Psoas muscle (tissue), 8 donors: ENCODE measurements around the gene DLG5. TPM values are rescaled to one million over a fixed set of nuclear protein-coding genes. Genes with fewer than 3 reads are reported as not detected.

ENCODE experiments used
- ATAC-seq, 4 donors: fragments of 200-7000 bp; cut with Tn5 transposase; one replicate each; pipeline ENCODE4 v1.9.1; 2020; ENCODE audit warnings: moderate library complexity in 3 of 4, mild to moderate bottlenecking in 2 of 4
- DNase-seq, 2 donors: peaks; one replicate each; pipeline ENCODE4 v3.0.0-alpha.2; 2020
- H3K27ac ChIP-seq: fragments of 200-600 bp; one replicate; pipeline ENCODE4 v1.8.0; 2022
- H3K27me3 ChIP-seq, 3 donors: fragments of 200-600 bp in 1 of 3; one replicate each; pipeline versions ENCODE4 v1.6.1 to v1.8.0; 2013 to 2022; ENCODE audit warnings: low read length in 2 of 3, mild to moderate bottlenecking in 2 of 3, moderate library complexity in 1 of 3; ENCODE audit not compliant: insufficient read depth in 3 of 3
- H3K36me3 ChIP-seq, 2 donors: fragments of 200-600 bp in 1 of 2; one replicate each; pipeline versions ENCODE4 v1.6.1 to v1.8.0; 2013 to 2022; ENCODE audit warnings: low read depth in 1 of 2, mild to moderate bottlenecking in 1 of 2, moderate library complexity in 1 of 2; ENCODE audit not compliant: insufficient read depth in 1 of 2
- H3K4me1 ChIP-seq: fragments of 200-600 bp; one replicate; pipeline ENCODE4 v1.8.0; 2022
- H3K4me3 ChIP-seq: fragments of 200-600 bp; one replicate; pipeline ENCODE4 v1.8.0; 2022; ENCODE audit warnings: mild to moderate bottlenecking
- H3K9me3 ChIP-seq: fragments of 200-600 bp; one replicate; pipeline ENCODE4 v1.8.0; 2022
- WGBS, 3 donors: extraction: QIAGEN DNeasy Blood & Tissue Kit; methylation state at CpG; one replicate each; pipeline versions ENCODE4 v1.1.6 to v1.1.7; 2013; 5-methylcytosine and 5-hydroxymethylcytosine counted together
- intact Hi-C, 2 donors: fragments of 100-400 bp; cut with DNase I; formaldehyde crosslinking; loops; one replicate each; pipeline versions ENCODE4 v1.11.0 to v1.14.2; 2022
- polyA plus RNA-seq, 3 donors: library from polyadenylated mRNA; stranded (reverse); fragments of 200-250 nt; gene quantifications; one replicate each; pipeline ENCODE4 v1.2.3, GENCODE V29; 2013
- total RNA-seq, 4 donors: library from RNA; stranded (reverse); fragmentation: NEBNext Ultra II Directional in 2 of 4; extraction: Animal tissue kit (Norgen Biotek cat#: 25700) in 2 of 4; gene quantifications; one replicate each; pipeline versions ENCODE4 v1.2.1 to v1.2.4, GENCODE V29; 2021 to 2023
- TF ChIP-seq, protein P1 (sequence below): fragments of 200-600 bp; IDR thresholded peaks from one replicate; pipeline ENCODE4 v1.8.0; 2022; ENCODE audit warnings: antibody characterized with exemption
- donor health status: healthy with polysubstance abuse.
- donor health status: DM: no; HTN: no; CAD: no; lungs with moderate emphysema.
- donor health status: Bipolar disorder and iron deficiency.
- donor health status: healthy.
- donor health status: DM: yes; HTN: yes; CAD: no.
- donor health status: DM: no; HTN: no; CAD: no.
- donor health status: DM: no; HTN: no; CAD: no.
- donor health status: DM: yes; HTN: yes; CAD: no.

Gene DLG5
- total and polyA plus RNA-seq, 7 donors = 10.2 to 62.9 (median 36.9) TPM

DNA sequence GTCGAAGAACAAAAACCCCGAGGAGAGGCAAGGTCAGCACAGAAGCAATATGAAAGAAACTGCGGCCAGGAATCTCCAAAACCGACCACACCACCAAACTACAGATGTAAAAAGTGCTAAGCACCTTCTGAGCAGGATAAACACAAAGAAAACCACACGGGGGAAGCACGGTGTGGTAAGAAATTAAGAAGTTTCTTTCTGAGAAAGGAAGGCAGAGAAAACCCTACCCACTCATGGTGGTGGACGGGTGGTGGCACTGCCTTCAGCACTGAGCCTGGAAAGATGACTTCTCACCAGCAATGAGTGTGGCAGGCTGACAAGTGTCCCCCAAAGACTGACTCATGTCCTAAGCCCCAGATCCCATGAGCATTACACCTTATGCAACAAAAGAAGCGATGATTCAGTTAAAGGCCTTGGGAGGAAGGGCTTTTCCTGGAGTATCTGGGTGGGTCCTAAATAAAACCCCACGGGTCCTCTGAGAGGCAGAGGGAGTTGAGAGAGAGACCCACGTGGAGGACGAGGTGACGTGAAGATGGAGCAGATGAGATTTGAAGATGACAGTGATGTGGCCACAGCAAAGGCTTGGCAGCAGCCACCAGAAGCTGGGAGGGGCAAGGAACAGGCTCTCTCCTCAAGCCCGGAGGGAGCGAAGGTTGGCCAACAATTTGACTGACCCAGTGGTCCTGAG lies 124.9 kb downstream of the DLG5 start:
- intact Hi-C loops = no loop called here
- WGBS, 3 donors = 82 to 89% (median 89%) methylated on average over 14 of the region's 14 CpGs
- DNase-seq = no peak
- Histone ChIP-seq H3K4me3 (no peak overlapping the region), H3K27me3 (no peaks in the 10 kb centered on the region), H3K27ac (no peak overlapping the region), H3K9me3 (no peaks in the 10 kb centered on the region), H3K36me3 (peaks cover 7 to 100% of the 10 kb centered on the region in 2 donors), H3K4me1 (no peaks in the 10 kb centered on the region)
- TF ChIP-seq, protein P1, sequence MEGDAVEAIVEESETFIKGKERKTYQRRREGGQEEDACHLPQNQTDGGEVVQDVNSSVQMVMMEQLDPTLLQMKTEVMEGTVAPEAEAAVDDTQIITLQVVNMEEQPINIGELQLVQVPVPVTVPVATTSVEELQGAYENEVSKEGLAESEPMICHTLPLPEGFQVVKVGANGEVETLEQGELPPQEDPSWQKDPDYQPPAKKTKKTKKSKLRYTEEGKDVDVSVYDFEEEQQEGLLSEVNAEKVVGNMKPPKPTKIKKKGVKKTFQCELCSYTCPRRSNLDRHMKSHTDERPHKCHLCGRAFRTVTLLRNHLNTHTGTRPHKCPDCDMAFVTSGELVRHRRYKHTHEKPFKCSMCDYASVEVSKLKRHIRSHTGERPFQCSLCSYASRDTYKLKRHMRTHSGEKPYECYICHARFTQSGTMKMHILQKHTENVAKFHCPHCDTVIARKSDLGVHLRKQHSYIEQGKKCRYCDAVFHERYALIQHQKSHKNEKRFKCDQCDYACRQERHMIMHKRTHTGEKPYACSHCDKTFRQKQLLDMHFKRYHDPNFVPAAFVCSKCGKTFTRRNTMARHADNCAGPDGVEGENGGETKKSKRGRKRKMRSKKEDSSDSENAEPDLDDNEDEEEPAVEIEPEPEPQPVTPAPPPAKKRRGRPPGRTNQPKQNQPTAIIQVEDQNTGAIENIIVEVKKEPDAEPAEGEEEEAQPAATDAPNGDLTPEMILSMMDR = no peak
- peak; percentile 29 to 70 (median 65) for ATAC-seq

DNA sequence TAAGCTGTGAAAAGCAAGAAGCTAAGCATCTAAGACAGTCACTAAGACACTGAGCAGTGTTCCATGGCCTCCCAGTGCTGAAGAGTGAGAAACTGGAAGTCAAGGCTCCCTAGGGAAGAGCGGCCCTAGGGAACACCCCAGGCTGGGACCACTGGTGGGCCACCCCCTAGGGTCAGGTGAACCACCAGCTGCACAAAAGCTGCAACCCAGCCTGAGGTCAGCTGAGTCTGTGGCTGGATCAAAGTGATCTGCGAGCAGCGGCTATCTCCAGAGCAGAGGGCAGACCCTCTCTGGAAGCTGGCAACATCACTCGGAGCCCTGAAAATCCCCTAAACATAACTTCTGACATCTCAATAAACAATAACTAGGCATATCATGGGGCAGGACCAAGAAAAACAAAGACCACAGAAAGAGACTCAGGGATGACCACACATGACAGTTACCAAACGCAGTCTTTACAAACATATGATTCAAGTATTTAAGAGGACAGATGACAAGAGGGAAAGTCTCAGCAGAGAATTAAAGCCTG lies 125.8 kb downstream of the DLG5 start:
- WGBS, 3 donors = 88 to 95% (median 95%) methylated on average over 5 of the region's 5 CpGs
- TF ChIP-seq, protein P1 = no peak
- Histone ChIP-seq H3K36me3 (peaks cover 5 to 100% of the 10 kb centered on the region in 2 donors), H3K27me3 (no peaks in the 10 kb centered on the region), H3K27ac (no peak overlapping the region), H3K4me3 (no peak overlapping the region), H3K9me3 (no peaks in the 10 kb centered on the region), H3K4me1 (no peaks in the 10 kb centered on the region)
- no peak for DNase-seq
- intact Hi-C loops = no loop called here
- ATAC-seq = no peak

DNA sequence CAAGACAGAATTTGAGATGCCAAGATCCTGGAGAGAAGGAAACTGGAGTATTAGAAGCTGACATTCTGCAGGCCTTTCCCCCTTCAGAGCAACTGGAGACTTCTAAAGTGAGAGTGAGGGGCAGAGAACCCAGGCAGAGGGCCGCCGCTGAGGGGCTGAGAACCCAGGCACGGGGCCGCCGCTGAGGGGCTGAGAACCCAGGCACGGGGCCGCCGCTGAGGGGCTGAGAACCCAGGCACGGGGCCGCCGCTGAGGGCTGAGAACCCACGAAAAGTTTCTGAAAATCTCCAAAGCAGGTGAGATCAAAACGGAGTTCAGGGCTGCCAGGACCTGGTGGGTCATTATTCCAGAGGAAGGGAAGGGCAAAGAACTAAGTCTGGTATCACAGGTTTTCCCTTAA lies 126.2 kb downstream of the DLG5 start:
- Histone ChIP-seq H3K4me3 (no peak overlapping the region), H3K27me3 (no peaks in the 10 kb centered on the region), H3K9me3 (no peaks in the 10 kb centered on the region), H3K27ac (no peak overlapping the region), H3K4me1 (no peaks in the 10 kb centered on the region), H3K36me3 (peaks cover 3 to 100% of the 10 kb centered on the region in 2 donors)
- ATAC-seq = no peak
- TF ChIP-seq, protein P1 = no peak
- intact Hi-C loops = no loop called here
- no peak for DNase-seq
- WGBS, 3 donors = 91 to 97% (median 95%) methylated on average over 13 of the region's 13 CpGs

DNA sequence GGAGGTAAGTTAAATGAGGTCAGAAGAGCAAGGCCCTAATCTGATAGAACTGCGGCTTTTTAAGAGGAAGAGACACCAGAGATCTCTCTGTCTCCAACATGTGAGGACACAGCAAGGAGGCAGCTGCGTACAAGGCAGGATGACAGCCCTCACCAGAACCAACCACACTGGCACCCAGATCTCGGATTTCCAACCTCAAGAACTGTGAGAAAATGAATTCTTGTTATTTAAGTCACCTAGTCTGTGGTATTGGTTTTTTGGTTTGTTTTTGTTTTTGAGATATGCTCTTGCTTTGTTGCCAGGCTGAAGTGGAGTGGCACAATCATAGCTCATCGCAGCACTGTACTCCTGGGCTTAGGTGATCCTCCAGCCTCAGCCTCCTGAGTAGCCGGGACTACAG lies 127.2 kb downstream of the DLG5 start:
- H3K4me1 ChIP-seq = no peaks in the 10 kb centered on the region
- TF ChIP-seq, protein P1 = no peak
- DNase-seq (peak in 1 of 2 donors; percentile 1), ATAC-seq (no peak)
- no peaks in the 10 kb centered on the region for H3K9me3 ChIP-seq
- H3K4me3 ChIP-seq = no peak overlapping the region
- intact Hi-C loops = no loop called here
- H3K36me3 ChIP-seq = peaks cover 3 to 100% of the 10 kb centered on the region in 2 donors
- H3K27me3 ChIP-seq = no peaks in the 10 kb centered on the region
- 93 to 96% (median 94%) methylated on average over 5 of the region's 5 CpGs for WGBS, 3 donors
- H3K27ac ChIP-seq = no peak overlapping the region
